ENCODE measurements around the gene TSPAN14.
"Not testable (repeated sequence)": the region's sequence is repeated elsewhere in the genome, so short reads cannot be mapped to it uniquely, and the experiment has no call there.

GRCh38 chr10:80480373-80480772 is 26.3 kb downstream of the TSPAN14 start:
- not testable (repeated sequence) for TF ChIP-seq SP4 (CRISPR knock-in tag; IDR thresholded peaks at IDR 0.05); ZNF12 (CRISPR knock-in tag; IDR thresholded peaks at IDR 0.05); BHLHE40 (IDR thresholded peaks at IDR 0.05; ENCODE audit: low read length); FOXA3 (CRISPR knock-in tag; IDR thresholded peaks at IDR 0.05); EZH2 (conservative IDR thresholded peaks at IDR 0.05; ENCODE audit: low read depth, low read length); ZBTB26 (CRISPR knock-in tag; IDR thresholded peaks at IDR 0.05; ENCODE audit: borderline replicate concordance); ELF1 (CRISPR knock-in tag; IDR thresholded peaks at IDR 0.05); JUN (CRISPR knock-in tag; IDR thresholded peaks at IDR 0.05); KDM1A (CRISPR knock-in tag; IDR thresholded peaks at IDR 0.05); NFYB (CRISPR knock-in tag; IDR thresholded peaks at IDR 0.05); CHD4 (IDR thresholded peaks at IDR 0.05; ENCODE audit: borderline replicate concordance, low read length); HOXA7 (CRISPR knock-in tag; IDR thresholded peaks at IDR 0.05)
- TF ChIP-seq, protein P1, sequence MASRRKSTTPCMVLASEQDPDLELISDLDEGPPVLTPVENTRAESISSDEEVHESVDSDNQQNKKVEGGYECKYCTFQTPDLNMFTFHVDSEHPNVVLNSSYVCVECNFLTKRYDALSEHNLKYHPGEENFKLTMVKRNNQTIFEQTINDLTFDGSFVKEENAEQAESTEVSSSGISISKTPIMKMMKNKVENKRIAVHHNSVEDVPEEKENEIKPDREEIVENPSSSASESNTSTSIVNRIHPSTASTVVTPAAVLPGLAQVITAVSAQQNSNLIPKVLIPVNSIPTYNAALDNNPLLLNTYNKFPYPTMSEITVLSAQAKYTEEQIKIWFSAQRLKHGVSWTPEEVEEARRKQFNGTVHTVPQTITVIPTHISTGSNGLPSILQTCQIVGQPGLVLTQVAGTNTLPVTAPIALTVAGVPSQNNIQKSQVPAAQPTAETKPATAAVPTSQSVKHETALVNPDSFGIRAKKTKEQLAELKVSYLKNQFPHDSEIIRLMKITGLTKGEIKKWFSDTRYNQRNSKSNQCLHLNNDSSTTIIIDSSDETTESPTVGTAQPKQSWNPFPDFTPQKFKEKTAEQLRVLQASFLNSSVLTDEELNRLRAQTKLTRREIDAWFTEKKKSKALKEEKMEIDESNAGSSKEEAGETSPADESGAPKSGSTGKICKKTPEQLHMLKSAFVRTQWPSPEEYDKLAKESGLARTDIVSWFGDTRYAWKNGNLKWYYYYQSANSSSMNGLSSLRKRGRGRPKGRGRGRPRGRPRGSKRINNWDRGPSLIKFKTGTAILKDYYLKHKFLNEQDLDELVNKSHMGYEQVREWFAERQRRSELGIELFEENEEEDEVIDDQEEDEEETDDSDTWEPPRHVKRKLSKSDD (CRISPR knock-in tag; IDR thresholded peaks at IDR 0.05; ENCODE audit: low read depth): not testable (repeated sequence)
